Stomach (tissue), 9 donors: ENCODE results near the gene WWOX. TPM values are rescaled to one million over a fixed set of nuclear protein-coding genes. Genes with fewer than 3 reads are reported as not detected.

Source experiments
- DNase-seq, 2 donors: peaks; one replicate each; pipeline versions ENCODE4 v3.0.0 to v3.0.0-alpha.2; 2013 to 2019
- H3K27ac ChIP-seq, 5 donors: fragments of 200-600 bp in 4 of 5; sonication (generic) in 4 of 5; one replicate each; pipeline ENCODE4 v1.5.1; 2013 to 2019; ENCODE audit warnings: mild to moderate bottlenecking in 1 of 5, moderate library complexity in 1 of 5
- H3K27me3 ChIP-seq, 3 donors: fragments of 200-600 bp; sonication (generic); one replicate each; pipeline ENCODE4 v1.5.1; 2017 to 2019; ENCODE audit warnings: mixed run types in 1 of 3
- H3K36me3 ChIP-seq, 4 donors: fragments of 200-600 bp; sonication (generic); 1 replicate in 3 of 4; 2 replicates in 1 of 4; pipeline ENCODE4 v1.5.1; 2016 to 2019
- H3K4me1 ChIP-seq, 4 donors: fragments of 200-600 bp; sonication (generic); one replicate each; pipeline ENCODE4 v1.5.1; 2016 to 2019
- H3K4me3 ChIP-seq, 4 donors: fragments of 200-600 bp; sonication (generic) in 3 of 4; one replicate each; pipeline ENCODE4 v1.5.1; 2016 to 2019; ENCODE audit warnings: mild to moderate bottlenecking in 1 of 4
- H3K9me3 ChIP-seq, 4 donors: fragments of 200-600 bp; sonication (generic); one replicate each; pipeline ENCODE4 v1.5.1; 2016 to 2019
- CTCF ChIP-seq, 7 experiments: fragments of 450-650 bp in 4 of 7; fragments of 200-600 bp in 3 of 7; sonication (generic) in 3 of 7; IDR thresholded peaks; one replicate each; pipeline ENCODE4 v1.5.1; 2016 to 2019; ENCODE audit warnings: antibody characterized with exemption in 7 of 7, control low read depth in 2 of 7, mild to moderate bottlenecking in 1 of 7
- EP300 ChIP-seq: sonication (generic); formaldehyde crosslinking; IDR thresholded peaks from one replicate; pipeline ENCODE4 v1.6.1; 2017; ENCODE audit warnings: antibody characterized with exemption
- POLR2A ChIP-seq, 4 donors: fragments of 450-650 bp; IDR thresholded peaks; one replicate each; pipeline ENCODE4 v1.6.1; 2016; ENCODE audit warnings: antibody characterized with exemption in 4 of 4, control low read depth in 2 of 4, mild to moderate bottlenecking in 1 of 4, moderate library complexity in 1 of 4
- POLR2AphosphoS5 ChIP-seq, 3 donors: sonication (generic); formaldehyde crosslinking; IDR thresholded peaks; one replicate each; pipeline ENCODE4 v1.6.1; 2016; ENCODE audit warnings: antibody characterized with exemption in 3 of 3
- WGBS, 5 donors: extraction: QIAGEN DNeasy Blood & Tissue Kit in 3 of 5; methylation state at CpG; one replicate each; pipeline versions ENCODE4 v1.1.5 to v1.1.7; 2013 to 2018; 5-methylcytosine and 5-hydroxymethylcytosine counted together
- intact Hi-C: fragments of 100-400 bp; cut with DNase I; formaldehyde crosslinking; loops from one replicate; pipeline ENCODE4 v1.15.1; 2023; ENCODE audit warnings: low total_unique reads
- polyA plus RNA-seq, 3 donors: library from polyadenylated mRNA; stranded (reverse); fragments of 200-250 nt; gene quantifications; one replicate each; pipeline ENCODE4 v1.2.3, GENCODE V29; 2013
- total RNA-seq, 5 donors: library from RNA; depleted of rRNA; stranded (reverse); fragments of >200 nt; gene quantifications; one replicate each; pipeline versions ENCODE4 v1.1.0 to v1.2.3, GENCODE V29; 2014 to 2016
- donor health status: healthy with polysubstance abuse.
- donor health status: Bipolar disorder and iron deficiency.
- donor health status: healthy.

Gene WWOX
- total and polyA plus RNA-seq, 8 donors: 7.7 to 129 (median 48.7) TPM

- DNase-seq: no peak
- H3K36me3 ChIP-seq: no peaks in the 10 kb centered on the region
- H3K27ac ChIP-seq: no peak overlapping the region
- no peaks in the 10 kb centered on the region for H3K27me3 ChIP-seq
- H3K4me1 ChIP-seq: no peaks in the 10 kb centered on the region
- H3K9me3 ChIP-seq: no peaks in the 10 kb centered on the region
- no peak overlapping the region for H3K4me3 ChIP-seq
- WGBS, 5 donors: 77 to 83% (median 77%) methylated on average over 9 of the region's 9 CpGs
- TF ChIP-seq POLR2AphosphoS5 (IDR thresholded peaks at IDR 0.05) (no peak), POLR2A (IDR thresholded peaks at IDR 0.05) (no peak), CTCF (IDR thresholded peaks at IDR 0.05) (no peak), EP300 (no peak)
- intact Hi-C loops: no loop called here
These were observed 438.8 kb downstream of the WWOX start for GRCh38 chr16:78538292-78538691.

GRCh38 chr16:78538919-78539318, 439.5 kb downstream of the WWOX start:
- TF ChIP-seq CTCF (IDR thresholded peaks at IDR 0.05) (no peak), EP300 (no peak), POLR2AphosphoS5 (IDR thresholded peaks at IDR 0.05) (no peak), POLR2A (IDR thresholded peaks at IDR 0.05) (no peak)
- no peaks in the 10 kb centered on the region for H3K27me3 ChIP-seq
- 84 to 97% (median 94%) methylated on average over 3 of the region's 3 CpGs for WGBS, 5 donors
- no peaks in the 10 kb centered on the region for H3K9me3 ChIP-seq
- intact Hi-C loops: no loop called here
- H3K36me3 ChIP-seq: no peaks in the 10 kb centered on the region
- no peak overlapping the region for H3K27ac ChIP-seq
- no peaks in the 10 kb centered on the region for H3K4me1 ChIP-seq
- DNase-seq: no peak
- H3K4me3 ChIP-seq: no peak overlapping the region

GRCh38 chr16:78542419-78542818, 443.0 kb downstream of the WWOX start:
- TF ChIP-seq POLR2AphosphoS5 (IDR thresholded peaks at IDR 0.05) (no peak), EP300 (no peak), CTCF (IDR thresholded peaks at IDR 0.05) (no peak), POLR2A (IDR thresholded peaks at IDR 0.05) (no peak)
- H3K9me3 ChIP-seq: no peaks in the 10 kb centered on the region
- no peaks in the 10 kb centered on the region for H3K36me3 ChIP-seq
- H3K4me3 ChIP-seq: no peak overlapping the region
- no peaks in the 10 kb centered on the region for H3K4me1 ChIP-seq
- intact Hi-C loops: no loop called here
- WGBS, 5 donors: 91 to 96% (median 95%) methylated on average over 7 of the region's 7 CpGs
- no peak for DNase-seq
- no peaks in the 10 kb centered on the region for H3K27me3 ChIP-seq
- H3K27ac ChIP-seq: no peak overlapping the region

- no peaks in the 10 kb centered on the region for H3K9me3 ChIP-seq
- intact Hi-C loops: no loop called here
- TF ChIP-seq CTCF (IDR thresholded peaks at IDR 0.05): no peak
- no peak for TF ChIP-seq POLR2A (IDR thresholded peaks at IDR 0.05)
- H3K36me3 ChIP-seq: no peaks in the 10 kb centered on the region
- H3K4me1 ChIP-seq: no peaks in the 10 kb centered on the region
- no peaks in the 10 kb centered on the region for H3K27me3 ChIP-seq
- no peak overlapping the region for H3K4me3 ChIP-seq
- no peak overlapping the region for H3K27ac ChIP-seq
- DNase-seq: peak in 1 of 2 donors; percentile 37
- 65 to 90% (median 79%) methylated on average over 6 to 7 of the region's 7 CpGs for WGBS, 5 donors
These were observed 443.6 kb downstream of the WWOX start for GRCh38 chr16:78543023-78543422.
